Activated CD4-positive, alpha-beta T cell treated with anti-CD3 and anti-CD28 coated beads, Interleukin-2, amount 50 U/mL, for 1 hour (primary cell): ENCODE results near the gene NUP133.
"Not testable (repeated sequence)": the region's sequence is repeated elsewhere in the genome, so short reads cannot be mapped to it uniquely, and the experiment has no call there.

Experiments
- DNase-seq: peaks from one replicate; pipeline ENCODE4 v3.0.0-alpha.2; 2020

The NUP133 gene

DNA sequence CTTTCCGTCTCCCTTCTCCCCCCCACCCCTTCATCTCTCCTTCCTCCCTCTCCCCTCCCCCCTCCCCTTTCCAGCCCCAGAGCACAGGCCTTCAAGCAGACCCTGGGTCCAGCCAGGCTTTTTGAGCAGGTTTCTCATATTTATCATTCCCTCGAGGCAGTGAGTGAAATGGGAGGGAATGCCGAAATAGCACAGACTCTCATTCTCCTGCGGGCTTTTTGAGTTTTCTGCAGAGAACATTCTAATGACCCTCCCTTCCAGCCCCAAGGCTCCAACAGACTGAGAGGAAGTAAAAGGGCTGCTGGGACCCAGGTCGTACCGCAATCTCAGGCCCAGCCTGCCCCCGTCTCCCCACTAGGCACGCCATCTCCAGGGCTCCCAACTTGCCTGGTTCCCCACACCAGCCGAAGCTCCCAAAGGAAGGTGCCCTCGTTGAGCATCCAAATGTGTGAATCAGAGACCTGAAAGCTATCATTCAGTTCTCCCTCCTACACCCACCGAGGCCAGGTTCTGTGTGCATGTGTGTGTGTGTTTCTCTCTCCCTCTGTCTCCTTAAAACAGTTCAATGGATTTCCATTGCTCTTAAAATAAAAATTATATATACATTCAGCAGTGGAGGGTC lies 96.6 kb downstream of the NUP133 start:
- no peak for DNase-seq

DNA sequence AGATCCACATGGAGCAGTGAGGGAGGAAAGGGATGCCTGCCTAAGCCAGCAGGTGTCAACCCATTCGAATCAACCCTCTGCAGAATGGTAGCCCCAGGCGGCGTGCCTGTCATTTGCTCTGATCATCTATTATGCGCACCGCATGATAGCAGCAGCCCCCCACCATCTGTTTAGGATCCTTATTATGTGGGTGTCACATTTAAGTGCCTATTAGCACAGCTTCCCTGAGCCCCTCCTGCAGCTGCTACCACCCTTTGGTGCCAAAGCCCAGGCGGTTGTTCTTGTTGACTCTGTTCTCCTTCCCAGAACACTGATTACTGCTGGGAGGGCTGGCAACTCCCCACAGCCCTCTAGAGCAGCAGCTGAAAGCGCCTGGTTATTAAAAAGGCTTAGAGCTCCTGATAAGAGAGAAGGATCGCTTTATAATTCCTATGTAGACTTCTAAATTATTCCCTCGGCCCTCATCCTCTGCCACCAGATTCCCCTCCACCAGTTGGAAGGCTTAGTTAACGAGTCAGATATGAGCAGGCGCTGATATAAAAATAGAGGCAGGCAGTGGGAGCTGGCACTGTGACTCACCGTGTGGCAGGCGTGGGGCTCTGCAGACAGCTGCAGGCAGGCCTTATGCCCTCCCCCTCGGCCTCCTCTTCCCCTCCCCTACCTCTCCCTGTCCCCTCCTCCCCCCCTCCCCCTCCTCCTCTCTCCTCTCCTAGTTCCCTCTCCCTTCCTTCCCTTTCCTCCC lies 97.3 kb downstream of the NUP133 start:
- no peak for DNase-seq

DNA sequence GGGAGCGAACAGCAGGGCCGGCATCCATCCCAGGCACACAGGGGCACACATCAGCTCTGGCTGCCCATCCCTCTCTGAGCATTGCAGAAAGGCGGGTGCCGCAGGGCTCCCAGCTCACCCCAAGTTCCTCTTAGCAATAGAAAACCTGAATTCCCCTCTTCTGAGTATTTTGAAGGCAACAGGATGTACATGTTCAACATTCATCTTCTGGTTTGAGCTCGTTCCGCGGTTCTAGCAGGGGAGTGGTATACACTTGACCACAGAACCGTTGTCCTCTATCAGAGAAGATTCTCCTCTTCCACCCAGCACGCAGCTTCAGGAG lies 97.8 kb downstream of the NUP133 start:
- DNase-seq = no peak

DNA sequence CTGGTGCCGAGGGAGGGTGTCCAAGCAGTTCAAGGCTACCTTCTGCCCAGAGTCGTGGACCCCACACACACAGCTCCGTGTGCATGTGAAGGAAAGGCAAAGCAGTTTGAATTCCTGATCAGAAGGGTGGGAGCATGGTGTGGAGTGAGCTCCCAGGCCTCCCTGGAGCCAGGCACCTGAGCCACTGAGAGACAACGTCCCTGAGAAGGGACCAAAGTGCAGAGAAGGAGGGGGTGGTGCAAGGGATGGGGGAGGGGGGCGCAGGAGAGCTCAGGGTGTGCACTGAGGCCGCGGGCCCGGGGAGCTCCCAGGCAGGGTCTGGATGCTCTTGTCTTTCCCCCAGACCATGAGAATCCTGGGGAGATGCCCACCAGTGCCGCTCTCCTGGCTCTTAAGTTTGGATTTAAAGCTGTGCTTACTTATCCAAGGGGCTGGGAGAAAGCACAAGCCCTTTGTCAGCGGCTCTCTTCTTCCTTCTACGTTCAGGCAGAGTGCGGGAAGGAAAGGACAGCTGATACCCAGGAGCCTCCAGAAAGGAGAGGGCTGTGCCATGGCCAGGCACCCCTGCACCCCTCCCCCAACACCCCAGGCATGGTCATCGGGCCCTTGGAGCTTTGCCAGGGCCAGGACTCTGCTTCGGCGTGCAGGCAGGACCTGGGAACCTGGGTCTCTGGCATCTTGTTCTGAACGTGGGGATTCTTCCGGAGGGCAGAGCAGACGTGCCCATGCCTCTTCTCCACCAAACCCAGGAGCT lies 98.3 kb downstream of the NUP133 start:
- DNase-seq = no peak

DNA sequence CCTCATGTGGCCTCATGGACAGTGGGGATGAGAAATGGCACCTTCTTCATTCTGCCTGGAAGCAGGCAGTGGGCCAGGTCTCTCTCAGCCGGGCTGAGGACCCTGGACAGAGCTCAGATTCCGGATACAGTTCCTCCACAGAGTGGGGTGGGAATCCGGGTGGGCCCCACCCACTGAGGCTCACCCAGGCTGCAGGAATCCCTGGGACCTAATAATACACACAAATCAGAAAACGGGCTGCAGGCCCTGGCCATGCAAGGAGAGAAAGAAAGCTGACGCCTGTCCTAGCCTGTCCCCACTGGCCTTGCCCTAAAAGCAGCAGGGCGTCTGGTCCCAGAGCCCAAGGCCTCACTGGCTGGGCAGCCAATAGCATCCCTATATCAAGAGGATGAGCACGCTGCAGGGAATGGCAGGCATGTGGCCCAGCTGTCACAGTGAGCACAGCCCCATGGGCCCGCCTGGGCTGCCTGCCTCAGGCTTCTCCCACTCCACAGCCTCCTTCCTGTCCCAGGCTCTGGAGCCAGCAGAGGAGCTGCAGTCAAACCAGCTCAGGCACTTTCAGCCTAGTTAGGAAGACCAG lies 99.6 kb downstream of the NUP133 start:
- DNase-seq = no peak

DNA sequence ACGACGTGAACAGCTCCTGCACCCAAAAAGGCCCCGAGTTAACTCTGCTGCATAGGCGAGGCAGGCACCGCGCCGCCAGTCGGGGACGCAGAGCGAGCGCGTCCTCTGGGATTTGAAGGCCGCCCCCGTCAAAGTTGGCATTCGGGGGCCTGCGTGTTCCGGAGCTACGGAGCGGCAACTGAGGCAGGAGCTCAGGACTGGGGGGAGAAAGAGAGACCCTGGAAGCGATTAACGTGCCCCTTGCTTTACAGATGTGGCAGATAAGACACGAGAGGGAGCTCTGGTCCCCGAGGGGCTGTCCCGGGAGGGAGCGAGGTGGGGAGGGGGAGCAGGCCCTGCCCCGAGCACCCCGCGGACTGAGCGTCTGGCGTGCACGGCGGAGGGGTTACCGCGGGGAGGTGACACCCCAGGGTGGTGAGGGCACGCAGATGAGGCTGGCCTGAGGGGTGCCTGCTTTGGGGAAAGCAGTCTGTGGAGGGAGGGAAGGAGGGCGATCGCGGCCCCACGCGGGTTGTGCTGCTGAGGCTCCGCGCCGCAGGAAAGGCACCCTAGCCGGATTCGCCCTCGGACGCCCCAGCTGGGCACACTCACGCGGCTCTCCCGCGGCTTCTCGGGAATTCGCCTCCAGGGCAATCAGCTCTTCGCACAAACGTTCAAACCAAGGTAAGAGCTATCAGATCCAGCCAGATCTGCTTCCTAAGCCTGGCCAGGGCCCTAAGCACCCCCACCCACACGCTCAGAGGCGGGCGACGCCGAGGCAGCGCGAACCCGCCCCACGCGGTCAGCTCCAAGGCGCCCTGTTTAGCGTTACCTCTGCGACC lies 100.7 kb downstream of the NUP133 start:
- no peak for DNase-seq

DNA sequence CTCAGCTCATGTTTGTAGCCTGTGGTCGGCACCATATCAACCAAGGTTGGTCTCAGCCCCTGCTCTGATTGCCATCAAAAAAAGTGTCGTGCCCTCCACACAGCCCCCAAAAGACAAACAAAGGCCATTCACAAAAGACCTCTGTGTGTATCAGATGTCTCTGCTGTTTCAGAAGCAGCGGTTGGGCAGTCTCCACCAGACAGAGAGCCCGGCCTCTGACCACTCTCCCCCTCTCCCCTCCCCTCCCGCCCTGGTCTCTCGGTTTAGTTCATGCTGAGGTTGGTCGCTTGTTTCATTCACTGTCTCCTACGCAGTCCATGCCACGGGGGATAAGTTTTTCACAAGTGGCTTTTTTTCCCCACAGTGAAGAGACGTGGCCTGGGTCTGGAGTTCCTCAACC lies 101.3 kb downstream of the NUP133 start:
- DNase-seq = no peak

DNA sequence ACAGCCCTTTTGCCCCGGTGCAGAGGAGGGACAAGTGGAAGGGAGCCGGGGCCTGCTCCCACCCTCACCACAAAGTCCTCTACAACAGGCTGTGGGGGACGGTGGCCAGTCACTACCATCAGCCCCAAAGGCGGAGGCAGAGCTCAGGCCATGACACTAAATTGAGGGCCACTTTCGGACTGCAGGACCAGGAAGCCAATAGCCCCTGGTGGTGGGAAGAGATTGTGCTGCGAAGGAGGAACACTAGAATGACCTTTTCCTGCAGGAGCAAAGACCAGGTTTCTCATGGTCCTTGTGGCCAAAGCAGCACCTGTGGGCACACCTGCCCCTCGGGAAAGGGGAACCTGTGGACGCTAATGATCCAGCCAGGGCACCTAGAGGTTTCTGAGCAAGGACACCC lies 104.6 kb downstream of the NUP133 start:
- no peak for DNase-seq

DNA sequence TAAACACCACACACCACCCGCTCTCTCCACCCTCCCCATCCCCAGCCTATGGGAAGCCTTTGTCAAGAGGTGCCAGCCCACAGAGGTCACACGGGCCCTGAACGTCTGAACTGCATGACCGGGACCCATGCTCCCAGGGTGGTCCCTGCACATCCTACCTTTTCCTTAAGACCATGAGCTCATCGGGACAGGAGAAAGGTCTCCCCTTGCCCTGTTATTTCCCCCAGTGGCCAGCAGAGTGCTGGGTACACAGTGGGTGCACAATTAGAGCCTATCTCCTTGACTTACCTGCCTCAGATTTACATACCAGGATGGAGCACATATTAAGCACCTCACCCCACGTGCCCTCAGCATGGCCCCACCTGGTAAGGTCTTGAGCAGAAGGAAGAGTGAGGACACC lies 105.1 kb downstream of the NUP133 start:
- DNase-seq = no peak

DNA sequence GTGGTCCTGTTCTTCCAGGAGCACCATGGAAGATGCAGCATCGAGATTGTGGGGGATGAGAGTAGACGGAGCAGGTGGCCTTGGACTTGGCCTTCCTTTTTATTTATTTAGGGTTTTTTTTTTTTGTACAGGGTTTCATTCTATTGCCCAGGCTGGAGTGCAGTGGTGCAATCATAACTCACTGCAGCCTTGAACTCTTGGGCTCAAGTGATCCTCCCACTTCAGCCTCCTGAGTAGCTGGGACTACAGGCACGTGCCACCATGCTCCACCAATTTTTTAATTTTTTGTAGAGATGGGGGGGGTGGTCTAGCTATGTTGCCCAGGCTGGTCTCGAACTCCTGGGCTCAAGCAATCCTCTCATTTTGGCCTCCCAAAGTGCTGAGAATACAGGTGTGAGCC lies 105.8 kb downstream of the NUP133 start:
- not testable (repeated sequence) for DNase-seq

DNA sequence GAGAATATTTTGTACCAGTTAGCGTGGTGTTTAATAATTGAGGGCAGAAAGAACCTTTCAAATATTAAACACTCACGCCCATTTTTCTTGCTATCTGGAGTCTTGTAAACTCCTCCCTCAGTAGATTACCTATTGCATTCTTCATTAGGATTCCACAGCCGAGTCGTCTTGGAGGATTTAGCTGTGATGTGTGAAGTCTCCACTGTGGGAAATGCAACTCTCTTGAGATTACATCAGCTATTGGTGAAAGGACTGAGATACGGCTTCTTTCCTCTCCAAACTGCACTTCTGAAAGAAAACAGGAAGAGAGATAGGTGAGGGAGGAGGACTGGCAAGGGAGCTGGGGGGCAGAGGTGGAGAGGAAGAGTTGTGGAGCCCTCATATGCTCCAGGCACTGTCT lies 110.4 kb downstream of the NUP133 start:
- DNase-seq = no peak

DNA sequence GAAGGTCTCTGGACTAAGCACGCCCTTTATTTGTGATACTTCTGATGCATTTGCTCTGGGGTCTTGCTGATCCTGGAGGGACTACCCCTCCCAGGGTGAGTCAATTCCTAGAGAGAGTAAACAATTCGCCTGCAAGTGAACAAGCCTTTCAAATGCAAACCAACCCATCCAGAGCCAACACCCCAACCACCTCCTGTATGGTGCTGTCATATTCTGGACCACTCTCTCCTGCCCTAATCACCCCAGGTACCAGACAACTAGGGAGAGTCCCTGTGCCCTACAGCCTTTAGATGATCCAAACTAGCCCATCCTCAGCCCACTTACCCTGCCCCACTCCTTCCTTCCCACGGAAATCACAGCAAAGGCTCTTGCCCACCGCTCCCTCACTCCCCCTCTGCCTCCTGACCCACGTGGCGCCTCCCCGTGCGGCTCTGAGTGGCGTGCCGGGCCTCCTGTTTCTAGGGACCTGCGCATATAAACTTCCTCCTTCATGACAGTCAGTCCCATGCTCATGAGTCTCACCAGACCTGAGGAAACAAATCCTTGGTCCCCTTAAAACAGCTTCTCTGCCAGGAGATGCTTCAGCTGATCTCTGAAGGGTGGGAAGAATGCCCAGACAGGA lies 111.4 kb downstream of the NUP133 start:
- DNase-seq = no peak

DNA sequence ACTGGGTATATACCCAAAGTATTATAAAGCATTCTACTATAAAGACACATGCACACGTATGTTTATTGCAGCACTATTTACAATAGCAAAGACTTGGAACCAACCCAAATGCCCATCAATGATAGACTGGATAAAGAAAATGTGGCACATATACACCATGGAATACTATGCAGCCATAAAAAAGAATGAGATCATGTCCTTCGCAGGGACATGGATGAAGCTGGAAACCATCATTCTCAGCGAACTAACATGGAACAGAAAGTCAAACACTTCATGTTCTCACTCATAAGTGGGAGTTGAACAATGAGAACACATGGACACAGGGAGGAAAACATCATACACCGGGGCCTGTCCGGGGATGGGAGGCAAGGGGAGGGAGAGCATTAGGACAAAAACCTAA lies 113.6 kb downstream of the NUP133 start:
- not testable (repeated sequence) for DNase-seq

DNA sequence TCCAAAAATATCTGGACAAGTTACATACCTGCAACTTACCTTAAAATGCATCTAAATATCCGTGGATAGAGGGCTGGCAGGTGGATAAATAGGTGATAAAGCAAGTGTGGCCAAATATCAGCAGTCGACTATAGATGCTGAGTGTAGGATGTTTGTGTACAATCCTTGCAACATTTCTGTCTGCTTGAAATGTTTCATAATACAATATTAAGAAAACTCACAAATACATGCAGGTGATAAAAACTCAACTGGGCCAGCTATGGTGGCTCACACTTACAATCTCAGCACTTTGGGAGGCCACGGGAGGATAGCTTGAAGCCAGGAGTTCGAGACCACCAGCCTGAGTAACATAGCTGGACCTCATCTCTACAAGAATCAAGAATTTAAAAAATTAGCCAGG lies 115.2 kb downstream of the NUP133 start:
- no peak for DNase-seq
